HPDE6-E6E7 (cell line): ENCODE results near the gene RIPOR3.
"Not testable (repeated sequence)": the region's sequence is repeated elsewhere in the genome, so short reads cannot be mapped to it uniquely, and the experiment has no call there.

ENCODE experiments used
- DNase-seq: peaks from one replicate; pipeline ENCODE4 v3.0.0; 2011; ENCODE audit warnings: missing footprints; ENCODE audit errors: extremely low spot score

Gene RIPOR3

DNA sequence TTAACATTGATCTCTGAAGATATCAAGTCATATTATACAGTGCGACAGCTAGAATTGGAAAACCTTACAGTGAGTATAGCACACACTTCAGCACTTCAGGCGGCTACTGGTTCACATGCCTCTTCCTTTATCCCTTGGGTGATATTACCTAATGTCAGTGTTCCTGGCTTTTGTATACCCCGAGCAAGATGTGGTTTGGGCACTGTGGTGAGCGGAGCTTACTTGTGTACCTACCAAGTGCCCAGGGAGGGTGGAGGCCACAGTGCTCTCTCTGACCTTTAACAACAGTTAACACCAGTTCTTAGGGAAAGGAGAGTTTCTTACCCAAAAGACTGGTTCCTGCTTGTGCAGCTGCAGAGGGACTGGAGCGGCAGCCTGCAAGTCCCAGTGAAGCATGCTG, 116.8 kb downstream of the RIPOR3 start:
- DNase-seq, result no peak

DNA sequence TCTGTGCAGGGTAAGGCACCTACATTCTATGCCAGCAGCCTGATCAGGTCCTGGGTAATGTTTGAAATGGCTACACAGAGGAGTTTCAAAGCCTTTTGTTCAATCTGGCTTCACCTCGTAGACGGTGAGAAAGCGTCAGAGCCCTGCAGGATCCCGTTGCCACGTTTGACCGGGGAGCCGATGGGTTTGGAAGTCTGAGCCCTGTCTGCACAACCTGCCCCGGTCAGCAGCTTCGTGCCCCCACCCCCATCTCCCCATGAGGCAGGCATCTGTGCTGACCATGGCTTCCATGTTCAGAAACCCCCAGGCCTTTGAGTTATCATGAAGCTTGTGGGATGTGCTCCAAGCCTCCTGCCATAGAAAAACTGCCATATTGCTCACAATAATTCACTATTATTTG, 117.2 kb downstream of the RIPOR3 start:
- no peak for DNase-seq

DNA sequence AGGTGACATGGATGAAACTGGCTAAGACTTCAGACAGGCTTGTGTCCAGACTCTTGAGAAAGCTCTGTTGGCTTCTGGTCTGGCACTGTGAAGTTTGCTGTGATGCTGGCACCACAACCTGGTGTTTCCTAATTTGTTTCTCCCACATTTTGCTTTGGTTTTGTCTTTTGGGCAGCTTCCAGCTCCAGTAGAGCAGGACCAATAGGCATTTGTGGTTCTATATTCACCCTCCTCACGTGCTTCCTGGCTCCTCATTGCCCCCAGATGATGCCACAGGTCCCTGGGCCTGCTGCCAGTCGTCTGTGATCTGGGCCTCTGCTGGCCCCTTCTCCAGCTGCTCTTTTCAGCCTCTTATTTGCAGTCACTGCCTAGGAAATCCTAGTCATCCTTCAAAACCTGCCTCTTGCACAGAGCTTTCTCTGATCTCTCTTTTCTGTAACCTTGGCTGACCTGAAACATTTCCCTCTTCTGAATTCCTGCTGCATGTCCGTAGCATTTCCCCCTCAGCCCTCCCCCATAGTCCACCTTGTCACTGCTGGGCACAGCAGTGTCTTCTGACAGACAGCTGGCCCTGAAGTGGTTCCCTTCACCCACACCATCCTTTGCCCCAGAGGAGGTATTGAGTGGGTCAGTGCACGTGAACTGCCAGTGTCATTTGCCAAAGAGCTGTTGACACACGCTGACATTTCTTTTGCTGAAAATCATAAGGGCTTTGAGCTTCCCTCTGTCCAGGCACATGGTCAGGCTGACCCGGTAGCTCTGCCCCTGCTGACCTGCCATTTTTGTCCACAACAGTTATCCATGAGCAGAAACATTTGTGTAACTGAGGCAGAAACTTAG, 118.2 kb downstream of the RIPOR3 start:
- no peak for DNase-seq

DNA sequence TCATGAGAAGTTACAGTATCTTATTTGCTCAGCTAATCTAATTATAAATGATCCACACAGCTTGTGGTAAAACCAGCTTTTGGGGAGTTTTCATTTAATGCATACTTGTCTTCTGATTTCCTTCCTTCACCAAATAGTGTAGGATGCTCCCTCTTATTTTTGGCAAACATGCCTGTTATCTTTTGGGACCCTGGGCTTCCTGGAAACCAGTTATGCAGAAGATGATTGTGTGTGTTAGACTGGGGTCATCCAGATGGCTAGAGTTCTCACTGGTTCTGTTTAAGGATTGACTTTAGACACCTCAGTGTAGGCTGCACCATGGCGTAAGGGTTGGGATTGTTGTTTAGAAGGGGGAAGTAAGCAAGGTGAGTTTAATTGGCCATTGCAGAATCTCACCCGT, 119.9 kb downstream of the RIPOR3 start:
- no peak for DNase-seq

DNA sequence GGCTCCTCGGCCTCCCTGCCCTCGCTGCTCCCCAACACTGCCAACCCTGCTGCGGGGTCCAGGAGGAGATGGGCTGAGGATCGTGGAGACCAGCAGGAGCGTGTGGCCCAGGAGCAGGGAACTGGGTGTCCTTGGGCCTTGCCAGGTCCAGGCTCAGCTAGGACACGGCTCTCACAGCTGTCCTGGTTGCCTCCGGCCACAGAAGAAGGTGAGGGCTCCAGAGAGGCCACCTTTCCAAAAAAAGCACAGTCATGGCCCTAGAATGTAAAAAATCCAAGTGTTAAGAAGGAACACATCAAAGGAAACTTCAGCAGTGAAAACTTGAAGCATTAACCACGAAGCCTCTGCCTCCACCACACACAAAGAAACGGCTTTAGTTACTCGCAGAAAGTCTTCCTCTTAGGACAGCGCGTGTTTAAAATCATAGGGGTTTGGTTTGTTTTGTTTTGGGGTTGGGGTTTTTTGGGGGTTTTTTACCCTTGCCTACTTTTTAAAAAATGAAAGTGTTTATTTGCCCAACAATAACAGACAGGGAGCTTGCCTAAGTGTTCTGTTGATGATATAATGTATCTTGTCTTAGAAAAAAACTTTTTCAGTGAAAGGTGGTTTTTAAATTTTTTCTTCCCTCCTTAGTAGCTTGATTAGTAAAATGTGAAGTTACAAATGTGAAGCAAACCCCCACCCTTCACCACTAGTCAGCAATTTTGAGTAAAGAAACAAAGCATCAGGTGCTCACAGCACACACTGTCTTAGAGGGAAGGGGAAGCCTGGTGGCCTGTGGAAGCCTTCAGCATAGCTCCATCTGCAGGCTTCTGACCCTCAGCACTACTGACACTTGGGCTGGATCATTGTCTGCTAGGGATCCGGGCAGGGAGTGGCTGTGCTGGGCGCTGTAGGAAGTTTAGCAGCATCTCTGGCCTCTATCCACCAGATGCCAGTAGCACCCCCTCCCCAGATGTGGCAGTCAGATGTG, 121.2 kb downstream of the RIPOR3 start:
- DNase-seq, result peak; percentile 47

DNA sequence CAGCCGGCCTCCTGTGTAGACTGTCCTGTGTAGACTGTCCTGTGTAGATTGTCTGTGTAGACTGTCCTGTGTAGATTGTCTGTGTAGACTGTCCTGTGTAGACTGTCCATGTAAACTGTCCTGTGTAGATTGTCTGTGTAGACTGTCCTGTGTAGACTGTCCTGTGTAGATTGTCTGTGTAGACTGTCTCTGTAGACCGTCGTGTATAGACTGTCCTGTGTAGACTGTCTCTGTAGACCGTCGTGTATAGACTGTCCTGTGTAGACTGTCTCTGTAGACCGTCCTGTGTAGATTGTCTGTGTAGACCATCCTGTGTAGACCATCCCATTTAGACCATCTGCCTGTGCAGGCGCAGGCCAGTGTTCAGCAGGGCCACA, 121.9 kb downstream of the RIPOR3 start:
- DNase-seq, result not testable (repeated sequence)

DNA sequence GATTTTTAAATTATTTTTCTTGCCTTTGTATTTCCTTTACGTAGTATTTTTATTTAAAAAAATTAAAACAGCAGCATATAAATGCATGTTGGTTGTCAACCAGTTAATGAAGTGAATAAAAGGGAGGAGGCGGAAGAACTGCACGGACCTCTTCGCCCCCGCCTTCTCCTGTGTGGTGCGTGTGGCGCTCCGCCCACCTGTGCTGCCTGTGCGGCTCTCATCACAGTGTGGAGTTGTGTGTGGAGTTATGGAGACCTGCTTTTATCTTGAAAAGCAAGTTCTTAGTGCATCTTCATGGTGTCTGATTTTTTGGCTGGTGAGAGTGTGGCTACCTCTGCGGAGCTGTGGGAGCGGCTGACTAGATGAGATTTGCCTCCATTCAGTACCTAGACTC, 122.8 kb downstream of the RIPOR3 start:
- DNase-seq, result no peak

DNA sequence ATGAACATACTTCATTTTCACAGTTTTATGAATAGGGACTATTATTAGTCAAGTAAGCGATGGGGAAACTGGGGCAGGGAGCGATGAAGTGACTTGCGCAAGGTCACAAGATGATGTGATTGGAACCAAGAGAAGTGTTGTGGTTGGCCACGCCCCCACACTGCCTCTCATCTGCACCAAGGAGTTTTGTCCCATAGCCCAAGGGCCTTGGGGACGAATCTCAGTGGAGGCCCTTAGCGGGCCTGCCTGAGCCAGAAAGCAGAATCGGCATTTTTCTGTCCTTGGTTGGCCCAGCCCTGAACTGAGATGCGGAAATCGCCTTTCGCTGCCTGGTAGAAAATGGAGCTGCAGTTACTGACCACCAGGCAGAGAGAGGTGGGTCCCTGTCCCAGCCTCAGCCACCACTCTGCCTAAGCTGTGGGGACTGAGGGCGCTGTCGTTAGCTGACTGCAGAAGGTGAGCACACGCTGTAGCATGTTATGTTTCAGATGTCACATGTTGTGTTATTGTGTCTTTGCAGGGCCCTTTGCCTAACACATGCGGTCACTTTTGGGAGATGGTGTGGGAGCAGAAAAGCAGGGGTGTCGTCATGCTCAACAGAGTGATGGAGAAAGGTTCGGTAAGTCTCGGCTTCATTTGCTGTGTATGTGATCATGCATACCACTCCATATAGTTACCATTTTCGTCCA, 123.3 kb downstream of the RIPOR3 start:
- no peak for DNase-seq

DNA sequence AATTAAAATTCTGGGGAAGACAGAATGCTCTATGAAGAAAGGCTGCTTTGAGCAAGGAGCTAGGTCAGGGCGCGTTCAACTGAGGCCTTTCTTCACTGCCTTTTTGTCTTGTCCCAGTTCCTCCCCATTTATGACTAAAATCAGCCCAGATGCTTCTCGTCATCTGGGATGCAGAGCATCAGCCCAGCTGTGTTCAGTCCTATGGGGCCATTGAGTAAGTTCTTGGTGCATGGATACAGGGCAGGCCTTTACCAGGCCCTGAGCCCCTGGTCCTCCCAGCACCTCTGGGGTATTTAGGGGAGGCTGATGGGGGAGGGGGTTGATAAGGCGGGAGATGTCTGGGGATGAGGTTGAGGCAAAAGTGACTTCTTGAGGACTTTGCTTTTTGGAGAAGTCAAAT, 125.5 kb downstream of the RIPOR3 start:
- no peak for DNase-seq

DNA sequence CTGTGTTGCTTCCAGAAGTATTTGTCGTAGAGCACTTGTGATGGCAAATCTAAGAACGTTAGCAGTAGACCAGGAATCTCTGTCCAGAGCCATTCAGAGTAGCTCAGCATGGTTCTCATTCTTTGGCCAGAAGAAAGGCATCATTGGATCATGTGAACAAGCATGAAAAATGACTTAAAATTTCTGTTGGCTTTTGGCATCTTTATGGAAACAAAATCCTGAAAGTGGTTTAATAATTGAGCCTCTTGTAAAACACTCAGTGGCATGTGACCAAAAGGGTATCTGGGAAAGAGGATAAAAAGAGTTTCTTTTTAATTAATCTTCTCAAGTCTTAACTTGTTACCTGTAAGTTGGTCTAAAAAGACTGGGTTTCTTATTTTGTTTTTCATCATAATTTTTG, 126.0 kb downstream of the RIPOR3 start:
- DNase-seq, result no peak

DNA sequence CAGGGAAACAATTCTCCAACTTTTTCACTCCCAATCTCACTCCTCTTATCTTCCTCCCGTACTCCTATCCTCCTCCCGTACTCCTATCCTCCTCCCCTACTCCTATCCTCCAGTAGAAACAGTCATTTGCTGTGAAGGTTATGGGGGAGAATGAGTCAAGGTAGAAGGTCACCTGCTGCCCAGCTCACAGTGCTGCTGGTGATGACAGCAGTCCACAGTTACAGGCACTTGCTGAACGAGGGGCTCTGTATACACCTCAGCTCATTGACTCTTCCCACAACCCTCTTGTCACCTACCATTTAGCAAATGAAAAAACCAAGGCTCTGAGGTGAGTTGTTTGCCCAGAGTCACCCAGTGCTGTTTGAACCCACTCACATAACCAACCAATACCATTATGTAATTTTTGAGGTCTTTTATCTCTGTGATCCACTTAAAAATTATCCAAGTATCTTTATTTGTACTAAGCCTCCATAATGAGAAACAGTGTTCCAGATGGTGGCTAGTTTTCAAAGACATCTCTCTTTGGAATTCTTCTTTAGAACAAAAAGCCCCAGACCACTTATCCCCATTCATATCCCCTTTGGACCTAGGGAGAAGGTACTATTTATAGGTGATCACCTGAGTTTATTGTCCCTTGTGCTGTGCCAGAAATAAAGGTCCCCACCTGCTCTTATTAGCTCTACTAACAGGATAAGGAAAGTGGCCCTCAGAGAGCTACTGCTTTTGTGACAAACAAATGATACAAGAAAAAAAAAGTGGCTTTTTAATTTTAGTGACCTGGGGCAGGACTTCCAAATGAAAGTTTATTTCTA, 128.0 kb downstream of the RIPOR3 start:
- DNase-seq, result no peak

DNA sequence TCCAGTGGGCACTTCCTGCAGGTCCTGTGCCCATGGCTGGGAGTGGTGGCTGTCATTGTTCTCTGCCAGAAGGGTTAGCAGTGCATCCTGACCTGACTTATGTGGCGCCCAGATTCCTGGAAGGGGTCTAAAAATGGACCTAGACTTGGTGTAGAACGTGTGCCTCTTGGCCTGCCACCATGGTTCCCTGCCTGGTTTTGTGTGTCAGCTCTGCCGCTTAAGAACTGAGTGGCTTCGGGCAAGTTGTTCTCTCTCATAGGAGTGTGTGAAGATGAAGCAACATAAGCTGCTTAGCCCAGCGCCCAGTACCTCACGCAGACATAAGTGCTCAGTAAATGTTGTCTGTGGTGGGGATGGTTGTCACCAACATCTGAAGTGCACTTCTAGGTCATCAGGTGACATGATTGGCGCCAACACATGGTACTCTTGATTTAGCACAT, 129.1 kb downstream of the RIPOR3 start:
- DNase-seq, result no peak

DNA sequence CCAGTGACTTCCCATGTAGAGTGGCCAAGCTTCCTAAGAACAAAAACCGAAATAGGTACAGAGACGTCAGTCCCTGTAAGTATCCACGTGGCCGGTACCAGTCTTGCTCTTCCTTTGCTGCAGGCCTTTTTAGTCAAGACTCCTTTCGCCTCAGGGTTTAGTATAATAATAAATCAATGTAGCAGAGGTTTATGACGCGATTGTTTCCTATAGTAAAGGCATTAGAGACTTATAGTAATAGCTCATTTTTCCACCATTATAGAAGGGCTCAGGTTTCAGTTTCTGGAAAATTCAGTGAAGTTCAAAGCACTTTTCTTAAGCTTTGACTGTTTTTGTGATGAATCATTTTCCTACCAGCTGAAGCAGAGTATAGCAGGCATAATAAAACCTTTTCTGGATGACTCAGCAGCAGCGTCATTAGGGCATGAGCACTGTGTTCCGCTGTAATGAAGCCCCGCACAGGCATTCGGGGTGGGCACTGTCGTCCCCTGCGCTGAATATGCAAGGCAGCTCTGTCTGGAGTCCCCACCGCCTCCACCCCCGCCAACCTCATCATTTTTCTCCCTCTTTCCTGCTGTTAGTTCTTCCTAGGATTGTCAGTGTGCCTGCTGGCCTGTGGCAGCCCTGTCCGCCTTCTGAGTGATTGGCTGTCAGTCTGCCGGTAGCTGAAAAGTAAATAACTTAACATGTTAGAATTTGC, 129.8 kb downstream of the RIPOR3 start:
- peak; percentile 99 for DNase-seq

DNA sequence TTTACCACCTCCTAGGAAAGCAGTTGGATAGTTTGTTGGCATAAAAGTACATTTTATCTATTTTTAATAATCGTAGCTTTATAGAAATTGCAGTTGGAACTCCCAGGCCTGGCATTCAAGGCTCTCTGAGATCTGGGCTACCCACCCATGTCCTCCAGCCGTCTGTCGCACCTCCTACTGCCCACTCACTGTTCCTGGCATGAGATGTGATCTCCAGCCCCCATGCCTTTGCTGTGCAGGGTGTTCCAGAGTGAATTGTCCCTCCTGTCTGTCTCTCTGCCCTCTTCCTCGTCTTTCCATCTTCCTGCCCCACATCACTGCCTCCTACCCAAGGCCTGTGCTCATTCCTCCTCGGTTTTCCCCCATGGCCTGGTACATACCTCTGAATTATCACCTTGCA, 130.5 kb downstream of the RIPOR3 start:
- DNase-seq, result no peak

DNA sequence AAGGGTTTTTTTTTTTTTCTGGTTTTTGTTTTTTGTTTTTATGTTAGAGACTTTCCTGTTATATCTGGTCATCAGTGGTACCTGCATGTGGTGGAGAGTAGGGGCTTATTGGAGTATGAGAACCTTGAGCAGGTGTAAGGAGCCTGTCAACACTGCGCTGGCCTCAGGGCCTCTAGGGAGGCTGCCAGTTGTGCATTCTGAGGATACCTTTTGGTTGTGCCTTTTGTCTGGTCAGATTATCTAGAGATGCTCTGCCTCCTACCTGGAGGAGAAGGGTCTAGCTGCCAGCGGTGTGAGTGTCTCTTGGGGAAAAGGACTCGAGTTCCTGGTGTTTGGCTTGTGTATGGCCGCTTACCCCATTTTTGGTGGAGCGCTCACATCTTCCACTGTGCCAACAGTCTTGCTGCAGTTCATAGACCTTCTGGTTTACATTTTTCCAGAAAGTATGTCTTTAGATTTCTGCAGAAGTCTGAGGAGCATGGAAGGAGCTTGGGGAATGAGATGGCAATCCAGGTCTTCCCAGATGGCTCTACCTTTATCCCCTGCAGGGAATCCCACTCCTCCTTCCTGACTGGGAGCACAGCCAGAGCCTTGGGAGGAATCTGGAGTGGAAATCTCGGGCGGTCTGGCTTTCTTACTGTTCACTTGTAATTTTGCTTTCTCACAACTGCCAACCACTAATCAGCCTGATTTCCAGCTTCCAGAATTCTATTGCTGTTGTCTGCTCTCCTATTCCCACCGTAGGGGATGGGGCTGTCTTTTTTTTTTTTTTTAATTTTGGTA, 131.3 kb downstream of the RIPOR3 start:
- DNase-seq, result no peak

DNA sequence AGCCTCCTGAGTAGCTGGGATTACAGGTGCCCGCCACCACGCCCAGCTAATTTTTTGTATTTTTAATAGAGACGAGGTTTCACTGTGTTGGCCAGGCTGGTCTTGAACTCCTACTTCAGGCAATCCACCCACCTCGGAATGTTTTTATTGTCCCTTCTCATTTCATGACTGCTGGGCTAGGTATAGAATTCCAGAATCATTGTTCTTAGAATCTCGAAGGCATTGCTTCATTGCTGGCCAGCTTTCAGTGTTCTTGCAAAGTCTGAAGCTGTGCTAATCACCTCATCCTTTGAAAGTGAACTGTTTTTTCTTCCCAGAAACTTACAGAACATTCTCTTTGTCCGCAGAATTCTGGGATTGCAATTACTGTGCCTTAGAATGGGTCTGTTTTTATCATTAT, 132.2 kb downstream of the RIPOR3 start:
- DNase-seq, result no peak

DNA sequence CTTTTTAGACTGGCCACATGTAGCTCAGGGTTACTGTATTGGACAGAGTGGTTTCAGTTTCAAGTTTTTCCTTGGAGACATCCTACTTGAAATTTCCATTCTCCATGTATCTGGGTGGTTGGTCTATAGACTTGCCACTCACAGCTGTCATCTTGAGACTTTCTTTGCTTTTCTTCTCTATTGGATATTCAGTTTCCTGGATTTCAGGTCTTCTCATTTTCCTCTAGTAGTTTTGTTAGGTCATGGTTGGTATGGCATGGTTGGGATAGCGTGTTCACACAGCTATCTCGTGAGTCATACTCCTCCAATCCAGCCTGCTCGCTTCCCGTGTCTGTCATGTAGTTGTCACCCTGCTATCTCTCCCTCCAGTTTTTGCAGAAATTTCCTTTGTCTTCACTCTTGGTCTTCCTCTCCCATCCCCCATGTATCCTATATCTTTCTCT, 132.8 kb downstream of the RIPOR3 start:
- peak; percentile 95 for DNase-seq

DNA sequence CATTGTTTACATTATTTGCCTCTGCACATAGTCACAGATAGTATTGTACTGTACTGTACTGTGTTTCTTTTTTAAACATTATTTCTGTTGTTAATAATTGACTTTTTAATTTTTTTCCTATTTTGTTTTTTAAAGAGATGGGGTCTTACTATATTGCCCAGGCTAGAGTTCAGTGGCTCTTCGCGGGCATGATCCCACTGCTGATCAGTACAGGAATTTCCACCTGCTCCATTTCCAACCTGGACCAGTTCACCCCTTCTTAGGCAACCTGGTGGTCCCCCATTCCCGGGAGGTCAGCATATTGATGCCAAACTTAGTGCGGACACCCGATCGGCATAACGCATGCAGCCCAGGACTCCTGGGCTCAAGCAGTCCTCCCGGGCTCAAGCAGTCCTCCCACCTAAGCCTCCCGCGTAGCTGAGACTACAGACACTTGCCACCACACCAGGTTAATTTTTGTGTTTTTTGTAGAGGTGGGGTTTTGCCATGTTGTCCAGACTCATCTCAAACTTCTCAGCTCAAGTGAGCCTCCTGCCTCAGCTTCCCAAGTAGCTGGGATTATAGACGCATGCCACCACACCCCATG, 133.7 kb downstream of the RIPOR3 start:
- DNase-seq, result no peak

DNA sequence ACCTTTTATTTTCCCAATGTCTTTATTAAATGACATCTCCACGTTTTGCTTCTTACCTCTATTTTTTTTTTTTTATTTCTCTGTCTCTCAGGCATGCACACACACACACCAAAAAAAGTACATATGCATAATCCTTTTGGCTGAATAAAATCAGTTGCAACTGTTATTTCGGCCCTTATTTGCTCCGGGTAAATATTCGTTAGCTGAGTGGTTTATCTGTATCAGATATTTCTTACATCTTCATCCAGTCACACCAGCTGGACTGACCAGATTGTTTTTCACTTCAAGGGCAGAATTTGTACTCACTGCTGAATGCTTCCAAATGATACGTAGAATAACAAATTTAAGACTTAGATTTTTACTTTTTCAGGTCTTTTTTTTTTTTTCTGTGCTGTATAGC, 135.7 kb downstream of the RIPOR3 start:
- DNase-seq, result no peak
